Measurements from ENCODE around the gene BPIFB1. TPM values are rescaled to one million over a fixed set of nuclear protein-coding genes. Genes with fewer than 3 reads are reported as not detected.

The BPIFB1 gene, protein sequence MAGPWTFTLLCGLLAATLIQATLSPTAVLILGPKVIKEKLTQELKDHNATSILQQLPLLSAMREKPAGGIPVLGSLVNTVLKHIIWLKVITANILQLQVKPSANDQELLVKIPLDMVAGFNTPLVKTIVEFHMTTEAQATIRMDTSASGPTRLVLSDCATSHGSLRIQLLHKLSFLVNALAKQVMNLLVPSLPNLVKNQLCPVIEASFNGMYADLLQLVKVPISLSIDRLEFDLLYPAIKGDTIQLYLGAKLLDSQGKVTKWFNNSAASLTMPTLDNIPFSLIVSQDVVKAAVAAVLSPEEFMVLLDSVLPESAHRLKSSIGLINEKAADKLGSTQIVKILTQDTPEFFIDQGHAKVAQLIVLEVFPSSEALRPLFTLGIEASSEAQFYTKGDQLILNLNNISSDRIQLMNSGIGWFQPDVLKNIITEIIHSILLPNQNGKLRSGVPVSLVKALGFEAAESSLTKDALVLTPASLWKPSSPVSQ
- total RNA-seq: not detected
- polyA plus RNA-seq: under 1 TPM; 0.05 to 0.13 TPM
- long read RNA-seq, donor 1: 0 reads
- long read RNA-seq, donor 2: 0 reads

DNA sequence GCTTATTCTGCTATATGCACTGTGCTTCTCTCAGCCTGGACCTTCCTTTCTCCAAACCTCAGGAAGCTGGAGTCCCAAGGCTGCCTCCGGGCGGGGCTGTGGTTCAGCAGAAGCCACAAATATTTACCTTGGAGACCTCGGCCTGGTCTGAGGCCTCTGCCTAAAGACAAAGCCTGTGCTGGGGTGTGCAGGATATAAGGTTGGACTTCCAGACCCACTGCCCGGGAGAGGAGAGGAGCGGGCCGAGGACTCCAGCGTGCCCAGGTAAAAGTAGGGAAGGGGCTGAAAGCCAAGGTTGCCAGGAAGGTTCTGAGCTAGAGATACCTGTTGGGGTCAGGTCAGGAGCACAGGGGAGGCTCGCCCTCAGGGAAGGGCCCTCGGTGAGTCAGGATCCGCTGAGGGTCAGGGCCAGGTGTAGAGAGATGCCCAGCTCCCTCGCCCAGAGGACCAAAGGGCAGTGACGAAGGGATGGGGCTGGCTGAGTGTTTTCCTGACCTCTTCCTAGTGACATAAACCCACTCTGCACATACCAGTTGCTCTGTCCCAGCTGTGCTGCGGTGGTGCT lies at the start of gene BPIFB1:
Gene BPIFB1, plus strand, starts transcription at position 224 of the 565 bp plus-strand sequence. CDS start 2,860 bp downstream, outside the sequence.
- Histone ChIP-seq H3K27ac (ENCODE audit: low read depth in 1 of 2, low read length in 2 of 2) (no peak within 1 kb of the TSS), H3K27me3 (ENCODE audit: control insufficient read depth in 1 of 2, insufficient read depth in 2 of 2, low read length in 1 of 2) (no peaks in the 10 kb centered on the region), H3K9me3 (ENCODE audit: control insufficient read depth, low read length) (peaks cover 2% of the 10 kb centered on the region), H3K4me3 (ENCODE audit: low read length in 2 of 2) (no peak within 1 kb of the TSS), H3K36me3 (ENCODE audit: control insufficient read depth in 1 of 2, insufficient read depth in 2 of 2, low read length in 1 of 2) (no peaks in the 10 kb centered on the region), H3K4me1 (ENCODE audit: control insufficient read depth in 1 of 2, insufficient read depth in 2 of 2, low read length in 2 of 2) (no peaks in the 10 kb centered on the region)
- ATAC-seq (ENCODE audit: low FRiP score) (no peak), DNase-seq (peak in 1 of 2 donors; percentile 38)
- intact Hi-C loops (cut with DNase I): no loop called here
- WGBS, 2 donors: 81 to 83% methylated on average over 13 of the region's 13 CpGs

DNA sequence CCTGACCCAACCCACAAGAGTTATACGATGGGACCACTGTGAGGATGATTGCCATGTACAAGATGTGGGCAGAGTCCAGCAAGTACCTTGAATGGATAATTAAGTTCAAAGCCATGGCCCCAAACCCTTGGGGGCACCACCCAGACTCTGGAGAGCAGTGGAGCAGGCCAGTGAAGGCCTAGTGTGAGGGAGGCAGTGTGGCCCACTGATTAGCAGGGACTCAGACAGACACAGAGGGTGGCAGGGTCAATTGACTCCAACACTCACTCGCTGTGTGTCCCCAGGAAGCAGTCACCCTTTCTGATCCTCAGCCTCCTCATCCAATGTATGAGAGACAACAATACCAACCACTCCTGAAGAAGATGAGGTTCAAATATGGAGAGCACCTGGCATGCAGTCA lies 49.0 kb upstream of the BPIFB1 start:
- ATAC-seq (ENCODE audit: low FRiP score) (no peak), DNase-seq (no peak)
- Histone ChIP-seq H3K4me3 (ENCODE audit: low read length in 2 of 2) (no peak overlapping the region), H3K4me1 (ENCODE audit: control insufficient read depth in 1 of 2, insufficient read depth in 2 of 2, low read length in 2 of 2) (no peaks in the 10 kb centered on the region), H3K36me3 (ENCODE audit: control insufficient read depth in 1 of 2, insufficient read depth in 2 of 2, low read length in 1 of 2) (no peaks in the 10 kb centered on the region), H3K9me3 (ENCODE audit: control insufficient read depth, low read length) (no peaks in the 10 kb centered on the region), H3K27ac (ENCODE audit: low read depth in 1 of 2, low read length in 2 of 2) (no peak overlapping the region), H3K27me3 (ENCODE audit: control insufficient read depth in 1 of 2, insufficient read depth in 2 of 2, low read length in 1 of 2) (peaks cover 0 to 2% of the 10 kb centered on the region in 2 donors)
- intact Hi-C loops (cut with DNase I): no loop called here
- 82 to 90% methylated on average over 2 of the region's 2 CpGs for WGBS, 2 donors

DNA sequence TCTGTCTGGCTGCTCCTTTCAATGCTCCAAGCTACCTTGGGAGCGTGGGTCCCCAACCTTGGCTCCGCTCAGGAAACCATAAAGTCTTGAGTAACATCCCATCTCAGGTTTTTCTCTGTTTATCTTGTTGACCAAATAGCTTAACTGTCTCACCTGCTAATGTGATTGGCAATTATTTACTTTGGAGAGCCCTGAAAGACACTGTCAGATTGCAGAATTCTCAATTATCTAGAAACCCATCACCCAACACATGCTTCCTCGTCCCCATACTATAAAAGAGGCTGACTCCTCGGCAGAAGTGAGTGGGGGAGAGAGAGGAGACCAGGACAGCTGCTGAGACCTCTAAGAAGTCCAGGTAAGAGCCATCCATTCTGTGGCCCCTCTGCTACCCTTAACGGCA lies 47.3 kb upstream of the BPIFB1 start, which contains the start of gene BPIFA1:
Gene BPIFA1, plus strand, starts transcription at position 301 of the 400 bp plus-strand sequence. CDS start 1,716 bp downstream, outside the sequence.
- 66 to 70% methylated on average over 5 of the region's 5 CpGs for WGBS, 2 donors
- Histone ChIP-seq H3K9me3 (ENCODE audit: control insufficient read depth, low read length) (no peaks in the 10 kb centered on the region), H3K27ac (ENCODE audit: low read depth in 1 of 2, low read length in 2 of 2) (no peak within 1 kb of the TSS), H3K4me1 (ENCODE audit: control insufficient read depth in 1 of 2, insufficient read depth in 2 of 2, low read length in 2 of 2) (no peaks in the 10 kb centered on the region), H3K27me3 (ENCODE audit: control insufficient read depth in 1 of 2, insufficient read depth in 2 of 2, low read length in 1 of 2) (peaks cover 0 to 2% of the 10 kb centered on the region in 2 donors), H3K36me3 (ENCODE audit: control insufficient read depth in 1 of 2, insufficient read depth in 2 of 2, low read length in 1 of 2) (no peaks in the 10 kb centered on the region), H3K4me3 (ENCODE audit: low read length in 2 of 2) (no peak within 1 kb of the TSS)
- intact Hi-C loops (cut with DNase I): no loop called here
- ATAC-seq (ENCODE audit: low FRiP score) (no peak), DNase-seq (no peak)

DNA sequence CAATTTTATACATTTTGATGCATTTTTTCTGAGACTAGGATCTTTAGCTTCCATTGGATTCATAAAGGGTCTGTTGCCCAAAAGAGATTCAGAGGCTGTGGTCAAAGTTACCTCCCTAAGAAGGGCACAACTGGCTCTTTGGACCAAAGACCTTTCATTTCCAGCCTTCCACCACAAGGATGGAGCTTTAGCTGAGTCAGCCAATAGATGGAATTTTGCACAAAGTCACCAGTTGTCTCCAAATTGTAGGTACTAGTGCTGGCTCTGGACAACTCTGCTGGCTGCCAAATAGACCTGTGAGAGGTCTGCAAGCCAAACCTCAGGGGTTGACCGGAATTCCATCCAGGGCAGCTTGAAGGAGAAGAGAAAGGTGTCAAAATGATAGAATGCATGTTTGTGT lies 46.7 kb upstream of the BPIFB1 start:
- H3K9me3 ChIP-seq (ENCODE audit: control insufficient read depth, low read length): no peaks in the 10 kb centered on the region
- H3K27ac ChIP-seq (ENCODE audit: low read depth in 1 of 2, low read length in 2 of 2): no peak overlapping the region
- peaks cover 0 to 2% of the 10 kb centered on the region in 2 donors for H3K27me3 ChIP-seq (ENCODE audit: control insufficient read depth in 1 of 2, insufficient read depth in 2 of 2, low read length in 1 of 2)
- no peaks in the 10 kb centered on the region for H3K36me3 ChIP-seq (ENCODE audit: control insufficient read depth in 1 of 2, insufficient read depth in 2 of 2, low read length in 1 of 2)
- no peak overlapping the region for H3K4me3 ChIP-seq (ENCODE audit: low read length in 2 of 2)
- intact Hi-C loops (cut with DNase I): no loop called here
- no peak for DNase-seq
- WGBS, 2 donors: 67 to 76% methylated on average over 1 of the region's 1 CpG
- H3K4me1 ChIP-seq (ENCODE audit: control insufficient read depth in 1 of 2, insufficient read depth in 2 of 2, low read length in 2 of 2): no peaks in the 10 kb centered on the region
- no peak for ATAC-seq (ENCODE audit: low FRiP score)

DNA sequence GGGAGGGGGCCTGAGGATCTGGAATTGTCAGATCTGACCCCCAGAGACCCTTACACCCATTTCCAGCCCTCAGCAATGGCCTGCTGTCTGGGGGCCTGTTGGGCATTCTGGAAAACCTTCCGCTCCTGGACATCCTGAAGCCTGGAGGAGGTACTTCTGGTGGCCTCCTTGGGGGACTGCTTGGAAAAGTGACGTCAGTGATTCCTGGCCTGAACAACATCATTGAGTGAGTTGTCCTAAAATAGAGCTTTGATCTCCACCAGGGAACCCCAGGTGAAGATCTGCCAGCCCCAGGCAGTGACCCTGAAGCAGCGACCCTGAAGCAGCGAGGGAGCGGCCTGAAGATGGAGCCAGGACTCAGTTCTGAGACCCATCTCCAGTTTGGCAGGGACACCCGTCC lies 45.0 kb upstream of the BPIFB1 start:
- Histone ChIP-seq H3K27ac (ENCODE audit: low read depth in 1 of 2, low read length in 2 of 2) (no peak overlapping the region), H3K9me3 (ENCODE audit: control insufficient read depth, low read length) (no peaks in the 10 kb centered on the region), H3K4me3 (ENCODE audit: low read length in 2 of 2) (no peak overlapping the region), H3K4me1 (ENCODE audit: control insufficient read depth in 1 of 2, insufficient read depth in 2 of 2, low read length in 2 of 2) (no peaks in the 10 kb centered on the region), H3K36me3 (ENCODE audit: control insufficient read depth in 1 of 2, insufficient read depth in 2 of 2, low read length in 1 of 2) (no peaks in the 10 kb centered on the region), H3K27me3 (ENCODE audit: control insufficient read depth in 1 of 2, insufficient read depth in 2 of 2, low read length in 1 of 2) (peaks cover 0 to 2% of the 10 kb centered on the region in 2 donors)
- WGBS, 2 donors: 60 to 68% methylated on average over 6 of the region's 6 CpGs
- ATAC-seq (ENCODE audit: low FRiP score) (no peak), DNase-seq (no peak)
- intact Hi-C loops (cut with DNase I): no loop called here

DNA sequence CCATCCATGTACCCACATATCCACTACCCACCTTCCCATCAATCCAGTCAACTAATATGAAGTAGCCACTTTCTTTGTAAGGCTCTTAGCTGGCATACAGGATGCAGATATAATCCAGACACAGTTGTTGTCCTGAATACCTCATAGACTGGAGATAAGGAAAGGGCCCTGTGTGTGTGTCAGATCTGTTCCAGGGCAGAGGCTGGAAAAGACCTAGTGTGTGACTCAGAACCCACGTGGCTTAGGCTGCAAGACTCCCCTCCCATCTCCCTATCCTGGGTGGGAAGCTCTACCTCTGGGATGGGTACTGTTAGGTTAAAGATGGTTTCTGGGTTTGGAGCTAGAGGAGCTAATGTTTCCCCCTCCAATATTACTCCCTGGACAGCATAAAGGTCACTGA lies 43.6 kb upstream of the BPIFB1 start:
- Histone ChIP-seq H3K4me1 (ENCODE audit: control insufficient read depth in 1 of 2, insufficient read depth in 2 of 2, low read length in 2 of 2) (no peaks in the 10 kb centered on the region), H3K9me3 (ENCODE audit: control insufficient read depth, low read length) (no peaks in the 10 kb centered on the region), H3K27ac (ENCODE audit: low read depth in 1 of 2, low read length in 2 of 2) (no peak overlapping the region), H3K4me3 (ENCODE audit: low read length in 2 of 2) (no peak overlapping the region), H3K36me3 (ENCODE audit: control insufficient read depth in 1 of 2, insufficient read depth in 2 of 2, low read length in 1 of 2) (no peaks in the 10 kb centered on the region), H3K27me3 (ENCODE audit: control insufficient read depth in 1 of 2, insufficient read depth in 2 of 2, low read length in 1 of 2) (no peaks in the 10 kb centered on the region)
- ATAC-seq (ENCODE audit: low FRiP score) (no peak), DNase-seq (no peak)
- 20 to 26% methylated on average over 1 of the region's 1 CpG for WGBS, 2 donors
- intact Hi-C loops (cut with DNase I): no loop called here

DNA sequence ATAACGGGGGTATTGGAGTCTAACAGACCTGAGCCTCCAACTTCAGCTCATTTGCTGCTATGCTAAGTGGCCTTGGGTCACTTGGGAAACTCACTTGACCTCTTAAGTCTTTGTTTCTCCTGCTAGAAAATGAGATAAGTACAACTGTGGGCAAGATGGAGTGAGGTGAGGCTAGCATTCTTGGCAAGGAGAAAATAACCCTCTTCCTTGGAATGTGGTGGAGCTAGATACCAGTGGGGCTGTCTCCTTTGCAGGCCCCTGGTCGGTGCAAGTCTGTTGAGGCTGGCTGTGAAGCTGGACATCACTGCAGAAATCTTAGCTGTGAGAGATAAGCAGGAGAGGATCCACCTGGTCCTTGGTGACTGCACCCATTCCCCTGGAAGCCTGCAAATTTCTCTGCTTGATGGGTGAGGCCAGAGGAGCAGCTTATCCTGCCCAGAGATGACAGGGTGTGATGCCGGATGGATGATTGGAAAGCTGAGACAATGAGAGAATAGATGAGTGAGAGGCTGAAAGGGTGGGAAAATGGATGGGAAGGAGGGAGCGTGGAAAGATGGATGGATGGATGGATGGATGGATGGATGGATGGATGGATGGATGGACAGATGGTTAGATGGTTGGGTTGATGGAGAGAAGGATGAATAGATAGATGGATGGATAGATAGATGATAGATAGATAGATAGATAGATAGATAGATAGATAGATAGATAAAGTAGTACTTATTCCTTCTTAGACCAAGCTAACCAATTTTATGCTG lies 42.9 kb upstream of the BPIFB1 start:
- Histone ChIP-seq H3K36me3 (ENCODE audit: control insufficient read depth in 1 of 2, insufficient read depth in 2 of 2, low read length in 1 of 2) (no peaks in the 10 kb centered on the region), H3K4me3 (ENCODE audit: low read length in 2 of 2) (no peak overlapping the region), H3K27me3 (ENCODE audit: control insufficient read depth in 1 of 2, insufficient read depth in 2 of 2, low read length in 1 of 2) (no peaks in the 10 kb centered on the region), H3K9me3 (ENCODE audit: control insufficient read depth, low read length) (no peaks in the 10 kb centered on the region), H3K4me1 (ENCODE audit: control insufficient read depth in 1 of 2, insufficient read depth in 2 of 2, low read length in 2 of 2) (no peaks in the 10 kb centered on the region), H3K27ac (ENCODE audit: low read depth in 1 of 2, low read length in 2 of 2) (no peak overlapping the region)
- intact Hi-C loops (cut with DNase I): no loop called here
- ATAC-seq (ENCODE audit: low FRiP score) (no peak), DNase-seq (no peak)
- WGBS, 2 donors: 69 to 73% methylated on average over 4 of the region's 4 CpGs

DNA sequence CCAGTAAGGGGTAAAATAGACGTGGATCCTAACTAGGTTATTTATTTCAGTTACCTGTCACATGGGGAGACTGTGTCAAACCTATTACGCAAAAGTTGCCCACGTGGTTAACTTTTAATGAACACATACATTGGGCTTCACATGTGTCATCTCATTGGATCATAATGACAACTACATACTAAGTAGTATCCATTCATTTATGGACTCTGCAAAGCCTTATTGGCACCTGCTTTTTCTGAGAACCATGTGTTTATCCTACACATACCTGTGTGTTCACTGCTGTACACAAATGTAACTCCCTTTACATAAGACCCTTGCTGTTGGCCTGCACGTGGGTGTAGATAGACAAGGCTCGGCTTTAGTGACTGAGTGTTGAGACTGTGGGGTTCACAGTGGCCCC lies 42.1 kb upstream of the BPIFB1 start:
- ATAC-seq (ENCODE audit: low FRiP score): no peak
- no peaks in the 10 kb centered on the region for H3K27me3 ChIP-seq (ENCODE audit: control insufficient read depth in 1 of 2, insufficient read depth in 2 of 2, low read length in 1 of 2)
- H3K27ac ChIP-seq (ENCODE audit: low read depth in 1 of 2, low read length in 2 of 2): no peak overlapping the region
- no peak for DNase-seq
- intact Hi-C loops (cut with DNase I): no loop called here
- no peak overlapping the region for H3K4me3 ChIP-seq (ENCODE audit: low read length in 2 of 2)
- no peaks in the 10 kb centered on the region for H3K9me3 ChIP-seq (ENCODE audit: control insufficient read depth, low read length)
- whole genome bisulfite sequencing, 2 donors: 55 to 72% methylated on average over 5 of the region's 5 CpGs
- no peaks in the 10 kb centered on the region for H3K4me1 ChIP-seq (ENCODE audit: control insufficient read depth in 1 of 2, insufficient read depth in 2 of 2, low read length in 2 of 2)
- H3K36me3 ChIP-seq (ENCODE audit: control insufficient read depth in 1 of 2, insufficient read depth in 2 of 2, low read length in 1 of 2): no peaks in the 10 kb centered on the region

Data from aorta (tissue), 5 donors.